D721Med (cell line): Measurements from ENCODE around the gene C3orf80.

Experiments
- DNase-seq: peaks from one replicate; pipeline ENCODE4 v3.0.0; 2011; ENCODE audit warnings: low spot score; ENCODE audit not compliant: insufficient read length
- FAIRE-seq: peaks from 2 replicates; lab custom pipeline; 2011; peaks lifted over from hg19 to GRCh38; lab: Jason Lieb, UNC
- TF ChIP-seq, protein P1 (sequence below): IDR thresholded peaks from 2 replicates; pipeline ENCODE4 v1.5.1; 2012; ENCODE audit warnings: mild to moderate bottlenecking, control low read depth; ENCODE audit not compliant: insufficient read depth; ENCODE audit errors: missing control alignments

Gene C3orf80

GRCh38 chr3:160213191-160213590 lies 12.0 kb upstream of the C3orf80 start:
- TF ChIP-seq, protein P1, sequence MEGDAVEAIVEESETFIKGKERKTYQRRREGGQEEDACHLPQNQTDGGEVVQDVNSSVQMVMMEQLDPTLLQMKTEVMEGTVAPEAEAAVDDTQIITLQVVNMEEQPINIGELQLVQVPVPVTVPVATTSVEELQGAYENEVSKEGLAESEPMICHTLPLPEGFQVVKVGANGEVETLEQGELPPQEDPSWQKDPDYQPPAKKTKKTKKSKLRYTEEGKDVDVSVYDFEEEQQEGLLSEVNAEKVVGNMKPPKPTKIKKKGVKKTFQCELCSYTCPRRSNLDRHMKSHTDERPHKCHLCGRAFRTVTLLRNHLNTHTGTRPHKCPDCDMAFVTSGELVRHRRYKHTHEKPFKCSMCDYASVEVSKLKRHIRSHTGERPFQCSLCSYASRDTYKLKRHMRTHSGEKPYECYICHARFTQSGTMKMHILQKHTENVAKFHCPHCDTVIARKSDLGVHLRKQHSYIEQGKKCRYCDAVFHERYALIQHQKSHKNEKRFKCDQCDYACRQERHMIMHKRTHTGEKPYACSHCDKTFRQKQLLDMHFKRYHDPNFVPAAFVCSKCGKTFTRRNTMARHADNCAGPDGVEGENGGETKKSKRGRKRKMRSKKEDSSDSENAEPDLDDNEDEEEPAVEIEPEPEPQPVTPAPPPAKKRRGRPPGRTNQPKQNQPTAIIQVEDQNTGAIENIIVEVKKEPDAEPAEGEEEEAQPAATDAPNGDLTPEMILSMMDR: no peak
- FAIRE-seq (no peak), DNase-seq (no peak)

GRCh38 chr3:160217675-160218074 lies 7.5 kb upstream of the C3orf80 start:
- TF ChIP-seq, protein P1: no peak
- no peak for DNase-seq
- FAIRE-seq: no peak

DNA sequence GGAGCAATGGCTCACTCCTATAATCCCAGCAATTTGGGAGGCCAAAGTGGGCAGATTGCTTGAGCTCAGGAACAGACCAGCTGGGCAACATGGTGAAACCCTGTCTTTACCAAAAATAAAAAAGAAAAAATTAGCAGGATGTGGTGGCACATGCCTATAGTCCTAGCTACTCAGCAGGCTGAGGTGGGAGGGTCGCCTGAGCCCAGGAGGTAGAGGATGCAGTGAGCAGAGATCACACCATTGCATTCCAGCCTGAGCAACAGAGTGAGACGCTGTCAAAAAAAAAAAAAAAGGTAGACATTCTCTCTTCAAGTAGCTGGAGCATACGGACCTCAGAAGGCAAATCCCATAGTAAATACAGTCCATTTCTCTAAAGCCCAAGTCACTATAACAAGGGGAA lies 7.1 kb upstream of the C3orf80 start:
- FAIRE-seq: no peak
- TF ChIP-seq, protein P1: no peak
- no peak for DNase-seq

GRCh38 chr3:160220038-160220437 lies 5.2 kb upstream of the C3orf80 start:
- no peak for DNase-seq
- FAIRE-seq: no peak
- TF ChIP-seq, protein P1: no peak

DNA sequence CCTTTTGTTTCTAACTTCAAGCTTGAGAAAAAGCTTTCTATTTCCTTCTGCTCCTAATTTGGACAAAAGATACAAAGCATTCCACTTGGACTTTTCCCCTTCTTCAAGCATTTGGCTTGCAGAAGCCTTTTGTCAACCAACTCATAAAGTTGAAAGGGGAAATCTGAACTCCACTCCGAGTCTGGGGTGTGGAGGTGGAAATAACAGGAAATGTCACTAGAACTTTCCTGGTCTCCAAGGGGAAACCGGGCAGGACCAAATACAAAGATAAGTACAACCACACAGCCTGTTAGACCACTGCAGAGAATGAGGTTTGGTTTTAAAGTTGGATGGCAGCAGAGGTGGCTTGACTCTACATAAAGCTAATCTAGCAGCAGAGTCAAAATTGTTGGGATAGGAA lies 4.2 kb upstream of the C3orf80 start:
- TF ChIP-seq, protein P1: no peak
- FAIRE-seq (no peak), DNase-seq (no peak)

DNA sequence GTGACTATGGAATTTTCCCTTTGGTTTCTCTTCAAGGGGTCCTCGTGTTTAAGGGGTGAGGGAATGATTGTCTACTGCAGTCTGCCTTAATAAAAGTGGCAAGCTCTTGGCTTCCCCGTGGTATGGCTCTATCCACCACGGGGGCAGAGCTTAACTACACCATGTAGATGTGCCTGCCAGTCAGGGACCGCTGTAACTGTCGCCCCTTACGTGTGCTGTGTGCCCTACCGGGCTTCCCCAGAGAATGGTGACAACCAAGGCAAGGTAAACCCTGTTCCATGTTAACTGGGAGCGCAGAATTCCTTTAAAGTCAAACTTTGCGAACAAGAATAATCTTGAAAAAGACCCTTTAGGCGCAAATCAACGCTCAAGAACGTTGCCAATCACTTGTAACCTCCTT lies 966 bp upstream of the C3orf80 start:
- TF ChIP-seq, protein P1: no peak
- FAIRE-seq (no peak), DNase-seq (no peak)

GRCh38 chr3:160224811-160225175 lies 429 bp upstream of the C3orf80 start:
- DNase-seq (no peak), FAIRE-seq (no peak)
- TF ChIP-seq, protein P1: no peak
